Neural cell (in vitro differentiated cells): Measurements from ENCODE around the gene SLC16A4. TPM values are rescaled to one million over a fixed set of nuclear protein-coding genes. Genes with fewer than 3 reads are reported as not detected.
"Not testable (repeated sequence)": the region's sequence is repeated elsewhere in the genome, so short reads cannot be mapped to it uniquely, and the experiment has no call there.

Source experiments
- H2AFZ ChIP-seq: fragments of 200-600, 300-800 bp; sonication (generic), shearing (Covaris generic); 2 replicates; pipeline ENCODE4 v1.6.0; 2014; ENCODE audit warnings: low read depth, mild to moderate bottlenecking, antibody characterized with exemption, low read length, moderate library complexity
- H3F3A ChIP-seq: fragments of 200-600 bp; shearing (Covaris generic); 2 replicates; pipeline ENCODE4 v1.6.1; 2016; ENCODE audit warnings: mild to moderate bottlenecking, moderate library complexity, mixed read lengths, antibody characterized with exemption, low read length; ENCODE audit not compliant: insufficient read depth, poor library complexity, severe bottlenecking
- H3K27ac ChIP-seq: fragments of 200-600, 300-800 bp; sonication (generic), shearing (Covaris generic); 2 replicates; pipeline ENCODE4 v1.5.1; 2014; ENCODE audit warnings: mild to moderate bottlenecking, low read length, moderate library complexity
- H3K27me3 ChIP-seq: fragments of 300-800, 200-600 bp; sonication (generic), shearing (Covaris generic); 2 replicates; pipeline ENCODE4 v1.6.0; 2014; ENCODE audit warnings: mild to moderate bottlenecking, low read depth, low read length, moderate library complexity; ENCODE audit not compliant: insufficient read depth
- H3K36me3 ChIP-seq: fragments of 300-800, 200-600 bp; sonication (generic), shearing (Covaris generic); 2 replicates; pipeline ENCODE4 v1.5.1; 2014; ENCODE audit warnings: mild to moderate bottlenecking, antibody characterized with exemption, low read length, moderate library complexity; ENCODE audit not compliant: insufficient read depth
- H3K4me2 ChIP-seq: fragments of 300-800, 200-600 bp; sonication (generic), shearing (Covaris generic); 2 replicates; pipeline ENCODE4 v1.6.0; 2014; ENCODE audit warnings: mild to moderate bottlenecking, low read length
- H3K4me3 ChIP-seq: fragments of 300-800, 200-600 bp; sonication (generic), shearing (Covaris generic); 2 replicates; pipeline ENCODE4 v1.5.1; 2014; ENCODE audit warnings: mild to moderate bottlenecking, low read length, moderate library complexity
- H3K79me2 ChIP-seq: fragments of 200-600 bp; shearing (Covaris generic); replicated peaks from 2 replicates; pipeline ENCODE4 v1.6.0; 2014; ENCODE audit warnings: mild to moderate bottlenecking, low read length, moderate library complexity; ENCODE audit not compliant: insufficient read depth
- H3K9ac ChIP-seq: fragments of 300-800, 200-600 bp; sonication (generic), shearing (Covaris generic); 2 replicates; pipeline ENCODE4 v1.6.1; 2016; ENCODE audit warnings: mild to moderate bottlenecking, low read length, mixed read lengths
- H3K9me2 ChIP-seq: fragments of 200-600 bp; shearing (Covaris generic); 2 replicates; pipeline ENCODE4 v1.6.1; 2016; ENCODE audit warnings: mild to moderate bottlenecking, low read length, mixed read lengths; ENCODE audit not compliant: insufficient read depth
- H3K9me3 ChIP-seq: fragments of 200-600, 300-800 bp; sonication (generic), shearing (Covaris generic); 2 replicates; pipeline ENCODE4 v1.6.1; 2016; ENCODE audit warnings: mild to moderate bottlenecking, mixed run types, low read length, moderate library complexity, mixed read lengths
- H4K20me1 ChIP-seq: fragments of 200-600 bp; shearing (Covaris generic); 2 replicates; pipeline ENCODE4 v1.6.1; 2016; ENCODE audit warnings: mild to moderate bottlenecking, mixed run types; ENCODE audit not compliant: insufficient read depth
- CTCF ChIP-seq: fragments of 450-650 bp; IDR thresholded peaks from 2 replicates; pipeline ENCODE4 v1.5.1; 2014; ENCODE audit warnings: antibody characterized with exemption, mild to moderate bottlenecking, moderate library complexity; ENCODE audit not compliant: poor library complexity, severe bottlenecking
- EP300 ChIP-seq: fragments of 450-650 bp; conservative IDR thresholded peaks from 2 replicates; pipeline ENCODE4 v1.6.1; 2014; ENCODE audit warnings: antibody characterized with exemption, mild to moderate bottlenecking, moderate library complexity; ENCODE audit not compliant: poor library complexity, severe bottlenecking
- EZH2 ChIP-seq: fragments of 200-600, 300-800 bp; shearing (Covaris generic), sonication (generic); IDR thresholded peaks from 2 replicates; pipeline ENCODE4 v1.6.1; 2014; ENCODE audit warnings: antibody characterized with exemption, low read length, borderline replicate concordance, mild to moderate bottlenecking; ENCODE audit not compliant: insufficient read depth, poor library complexity, severe bottlenecking
- MXI1 ChIP-seq: fragments of 450-650 bp; conservative IDR thresholded peaks from 2 replicates; pipeline ENCODE4 v1.6.1; 2014; ENCODE audit warnings: antibody characterized with exemption, mild to moderate bottlenecking; ENCODE audit not compliant: poor library complexity, severe bottlenecking
- POLR2AphosphoS5 ChIP-seq: IDR thresholded peaks from 2 replicates; pipeline ENCODE4 v1.6.1; 2012
- RAD21 ChIP-seq: fragments of 450-650 bp; conservative IDR thresholded peaks from 2 replicates; pipeline ENCODE4 v1.6.1; 2014; ENCODE audit warnings: antibody characterized with exemption, mild to moderate bottlenecking, moderate library complexity
- REST ChIP-seq: IDR thresholded peaks from 2 replicates; pipeline ENCODE4 v1.6.1; 2012; ENCODE audit warnings: borderline replicate concordance
- SMC3 ChIP-seq: fragments of 450-650 bp; conservative IDR thresholded peaks from 2 replicates; pipeline ENCODE4 v1.6.1; 2014; ENCODE audit warnings: antibody characterized with exemption, mild to moderate bottlenecking, moderate library complexity; ENCODE audit not compliant: poor library complexity
- TAF1 ChIP-seq: IDR thresholded peaks from 2 replicates; pipeline ENCODE4 v1.6.1; 2012; ENCODE audit warnings: low read depth
- polyA plus RNA-seq: library from polyadenylated mRNA; depleted of rRNA; stranded (reverse); fragments of >200 nt; gene quantifications from 2 replicates; pipeline ENCODE4 v1.2.3, GENCODE V29; 2014

Gene SLC16A4
- polyA plus RNA-seq, 1 donor from 2014 or later: 1.2 TPM

DNA sequence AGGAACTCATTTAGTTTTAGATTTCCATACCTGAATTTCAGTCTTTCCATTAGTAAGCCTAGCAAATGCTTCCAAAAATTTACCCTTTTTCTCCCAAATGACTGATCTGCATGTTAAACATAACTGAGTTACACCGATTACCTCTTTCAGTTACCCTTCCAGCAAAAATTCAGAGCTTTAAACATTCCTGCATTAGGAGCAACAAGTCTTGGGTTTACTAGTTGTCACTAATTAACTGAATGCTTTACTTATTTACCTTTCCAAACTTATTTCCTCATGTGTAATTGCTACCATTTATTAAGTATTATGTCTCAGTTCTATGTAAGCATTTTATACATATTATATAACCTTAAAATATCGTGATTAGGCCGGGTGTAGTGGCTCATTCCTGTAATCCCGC lies 13.6 kb upstream of the SLC16A4 start:
- H3K9me3 ChIP-seq: no peaks in the 10 kb centered on the region
- no peaks in the 10 kb centered on the region for H3K27me3 ChIP-seq
- H3K36me3 ChIP-seq: no peaks in the 10 kb centered on the region
- H3F3A ChIP-seq: no peaks in the 10 kb centered on the region
- no peaks in the 10 kb centered on the region for H3K9me2 ChIP-seq
- TF ChIP-seq REST (no peak), EP300 (no peak), POLR2AphosphoS5 (no peak)
- H3K27ac ChIP-seq: no peak overlapping the region
- no peak overlapping the region for H3K4me2 ChIP-seq
- H2AFZ ChIP-seq: no peak overlapping the region
- H3K9ac ChIP-seq: no peak overlapping the region
- H3K4me3 ChIP-seq: no peak overlapping the region
- no peaks in the 10 kb centered on the region for H4K20me1 ChIP-seq
- peaks cover 13% of the 10 kb centered on the region for H3K79me2 ChIP-seq

GRCh38 chr1:110403805-110404204 lies 13.0 kb upstream of the SLC16A4 start:
- Histone ChIP-seq H3K79me2 (peaks cover 13% of the 10 kb centered on the region), H3K9me2 (no peaks in the 10 kb centered on the region), H3K27ac (no peak overlapping the region), H4K20me1 (no peaks in the 10 kb centered on the region), H3K9me3 (no peaks in the 10 kb centered on the region), H3K9ac (no peak overlapping the region), H2AFZ (no peak overlapping the region), H3K4me2 (no peak overlapping the region), H3K27me3 (no peaks in the 10 kb centered on the region), H3K4me3 (no peak overlapping the region), H3K36me3 (no peaks in the 10 kb centered on the region), H3F3A (no peaks in the 10 kb centered on the region)
- TF ChIP-seq EP300 (no peak), SMC3 (no peak), POLR2AphosphoS5 (no peak), MXI1 (no peak), EZH2 (no peak)

- H3K4me3 ChIP-seq, H3K4me2 ChIP-seq, H3K9me2 ChIP-seq, H3K27ac ChIP-seq, H3K27me3 ChIP-seq, H2AFZ ChIP-seq, H3K79me2 ChIP-seq, H3K9ac ChIP-seq, H4K20me1 ChIP-seq, H3K36me3 ChIP-seq, H3K9me3 ChIP-seq, H3F3A ChIP-seq: not testable (repeated sequence)
Measured at GRCh38 chr1:110396259-110396958, 5.6 kb upstream of the SLC16A4 start.

DNA sequence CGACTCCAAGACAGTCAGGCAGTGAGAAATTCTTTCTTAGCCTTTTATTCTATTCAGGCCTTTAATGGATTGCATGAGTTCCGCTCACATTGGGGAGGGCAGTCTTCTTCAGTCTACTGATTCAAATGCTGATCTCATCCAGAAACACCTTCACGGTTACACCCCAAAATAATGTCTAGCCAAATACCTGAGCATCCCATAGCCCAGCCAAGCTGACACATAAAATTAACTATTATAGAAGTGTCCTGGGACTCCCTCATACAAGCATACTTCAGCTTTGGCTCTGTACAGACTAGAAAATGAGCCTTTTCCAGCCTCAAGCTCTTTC lies 3.6 kb upstream of the SLC16A4 start:
- Histone ChIP-seq H3K36me3 (no peaks in the 10 kb centered on the region), H3F3A (no peaks in the 10 kb centered on the region), H3K4me3 (no peak overlapping the region), H3K4me2 (no peak overlapping the region), H2AFZ (no peak overlapping the region), H3K27me3 (no peaks in the 10 kb centered on the region), H3K9me3 (no peaks in the 10 kb centered on the region), H3K79me2 (no peaks in the 10 kb centered on the region), H3K9me2 (no peaks in the 10 kb centered on the region), H3K9ac (no peak overlapping the region), H3K27ac (no peak overlapping the region), H4K20me1 (no peaks in the 10 kb centered on the region)
- TF ChIP-seq EZH2 (no peak), TAF1 (no peak), SMC3 (no peak), CTCF (no peak), POLR2AphosphoS5 (no peak), EP300 (no peak), RAD21 (no peak), MXI1 (no peak)
